GM18502 (cell line): ENCODE results near the gene VTI1B.
A peak's percentile ranks its signal among the peaks of the same experiment; 100 is the strongest.

Experiments
- ATAC-seq: cut with Tn5 transposase; IDR thresholded peaks from one replicate; pipeline ENCODE4 v1.9.1; 2021; ENCODE audit warnings: mild to moderate bottlenecking; ENCODE audit not compliant: unreplicated experiment, poor library complexity

The VTI1B gene

DNA sequence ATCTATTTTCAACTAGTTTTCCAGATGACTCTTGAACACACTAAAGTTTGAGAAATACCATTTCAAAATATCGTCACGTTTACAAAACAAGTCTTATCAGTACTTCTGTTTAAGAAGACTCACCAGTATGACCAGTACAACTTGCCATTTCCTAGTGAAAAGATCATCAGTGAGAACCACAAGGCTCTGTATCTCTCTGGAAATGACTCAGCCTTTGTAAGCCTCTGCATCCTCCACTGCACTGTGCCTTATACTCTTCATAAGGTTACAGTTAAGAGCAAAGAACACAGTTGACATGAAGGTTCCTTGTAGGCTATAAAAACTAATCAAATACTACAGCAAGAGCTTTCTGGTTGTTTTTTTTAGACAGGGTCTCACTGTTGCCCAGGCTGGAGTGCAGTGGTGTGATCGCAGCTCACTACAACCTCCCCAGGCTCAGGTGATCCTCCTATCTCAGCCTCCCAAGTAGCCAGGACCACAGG lies 5.7 kb upstream of the VTI1B start:
- ATAC-seq, result peak; percentile 99

DNA sequence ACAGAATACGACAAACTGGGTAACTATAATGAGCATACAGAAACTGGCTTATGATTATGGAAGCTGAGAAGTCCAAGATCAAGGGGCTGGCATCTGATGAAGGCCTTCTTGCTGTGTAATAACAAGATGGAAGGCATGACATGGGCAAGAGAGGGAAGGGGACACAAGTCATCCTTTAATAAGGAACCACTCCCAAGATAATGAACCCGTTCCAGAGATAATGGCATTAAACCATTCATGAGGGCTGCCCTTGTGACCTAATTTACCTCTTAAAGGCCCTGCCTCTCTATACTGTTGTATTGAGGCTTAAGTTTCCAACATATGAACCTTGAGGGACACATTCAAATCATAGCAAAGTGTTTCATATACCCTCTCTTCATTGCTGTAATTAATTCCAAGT lies 4.6 kb upstream of the VTI1B start:
- no peak for ATAC-seq

DNA sequence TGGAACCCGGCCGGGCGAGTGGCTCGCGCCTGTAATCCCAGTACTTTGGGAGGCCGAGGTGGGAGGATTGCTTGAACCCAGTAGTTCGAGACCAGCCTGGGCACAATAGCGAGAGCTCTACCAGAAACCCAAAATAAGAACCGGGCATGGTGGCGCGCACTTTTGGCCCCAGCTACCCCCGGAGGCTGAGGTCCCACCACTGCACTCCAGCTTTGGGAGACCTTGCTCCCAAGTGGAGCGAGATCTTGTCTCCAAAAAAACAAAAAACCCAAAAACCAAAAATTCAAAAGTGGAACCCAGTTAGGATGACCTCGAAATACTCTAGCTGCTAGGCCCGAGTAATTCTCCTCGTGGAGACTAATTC lies 769 bp upstream of the VTI1B start:
- ATAC-seq, result no peak

DNA sequence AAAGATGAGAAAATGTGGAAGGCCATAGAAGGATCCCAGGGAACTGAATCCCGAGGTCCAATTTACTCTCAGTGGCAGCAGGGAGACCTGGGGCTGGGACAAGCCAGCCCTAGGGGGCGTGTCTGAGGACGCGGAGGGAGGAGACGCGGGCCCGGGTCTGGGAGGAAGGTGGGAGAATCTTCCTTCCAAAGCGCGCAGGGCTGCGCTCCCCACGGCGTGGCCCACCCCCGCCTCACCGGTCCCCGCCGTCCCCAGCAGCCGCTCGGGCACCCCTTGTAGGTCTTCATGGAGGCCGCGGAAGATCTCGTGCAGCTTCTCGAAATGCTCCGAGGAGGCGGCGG lies 323 bp downstream of the VTI1B start:
- ATAC-seq, result peak; percentile 55

DNA sequence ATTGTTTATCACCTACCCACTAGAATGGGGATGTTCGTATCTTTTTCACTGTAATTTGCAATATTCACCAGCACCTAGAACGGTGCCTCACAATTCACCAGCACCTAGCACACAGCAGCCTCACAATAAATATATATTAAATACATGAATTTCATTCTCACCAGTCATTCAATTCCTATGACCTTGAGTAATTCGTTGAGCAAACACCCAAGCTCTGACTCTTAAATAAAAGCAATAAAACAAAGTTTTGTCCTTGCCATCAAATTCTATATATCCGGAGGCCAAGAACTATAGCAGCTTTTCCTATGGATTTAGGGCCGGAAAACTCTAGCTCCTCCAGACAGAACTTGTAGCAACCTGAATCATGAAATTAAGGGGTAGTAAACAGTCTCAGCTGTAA lies 981 bp downstream of the VTI1B start:
- no peak for ATAC-seq

DNA sequence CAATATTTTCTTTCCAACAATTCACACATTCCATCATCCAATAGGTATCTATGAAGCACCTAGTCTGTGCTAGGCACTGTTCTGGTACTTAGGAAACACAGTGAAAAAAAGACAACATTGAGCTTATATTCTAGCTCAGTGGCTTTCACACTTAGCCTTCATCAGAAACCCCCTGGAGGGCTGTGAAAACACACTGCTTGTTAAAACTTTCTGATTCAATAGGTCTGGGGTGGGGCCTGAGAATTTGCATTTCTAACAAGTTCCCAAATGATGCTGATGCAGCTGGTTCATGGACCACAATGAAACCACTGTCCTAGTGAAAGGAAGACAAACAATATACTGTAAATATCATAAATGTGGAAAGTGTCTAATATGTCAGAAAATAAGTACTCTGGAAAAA lies 5.9 kb downstream of the VTI1B start:
- ATAC-seq, result no peak

DNA sequence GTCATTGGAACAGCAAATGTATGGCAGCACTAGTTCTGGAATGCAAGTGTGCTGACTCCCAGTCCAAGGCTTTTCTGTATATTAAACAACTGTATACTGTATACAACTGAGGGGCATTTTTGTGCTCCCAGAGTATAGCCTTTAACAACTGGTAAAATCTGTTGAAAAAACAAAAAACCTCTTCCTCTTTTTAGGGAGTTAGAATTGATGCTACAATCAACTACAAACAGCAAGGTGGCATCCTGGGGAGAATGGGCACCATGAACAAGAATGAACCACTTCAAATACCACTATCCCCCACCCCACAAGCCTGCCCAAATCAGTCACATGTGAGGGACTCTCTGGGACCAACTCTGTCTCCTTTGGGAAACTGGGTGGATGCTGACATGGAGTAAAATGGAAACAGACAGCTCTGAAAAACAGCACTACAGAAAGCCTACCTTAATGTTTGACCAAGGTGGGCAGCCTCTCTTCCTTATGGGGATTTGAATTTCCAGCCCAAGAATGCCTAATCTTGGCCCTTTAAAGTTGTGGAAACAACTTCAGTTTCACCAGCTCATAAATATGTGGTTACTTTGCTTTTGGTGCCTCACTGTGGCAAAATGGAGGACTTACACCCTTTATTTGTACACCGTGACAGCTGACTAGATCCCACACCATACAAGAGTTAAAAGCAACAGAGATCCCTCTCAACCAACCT lies 7.5 kb downstream of the VTI1B start:
- peak; percentile 70 for ATAC-seq

DNA sequence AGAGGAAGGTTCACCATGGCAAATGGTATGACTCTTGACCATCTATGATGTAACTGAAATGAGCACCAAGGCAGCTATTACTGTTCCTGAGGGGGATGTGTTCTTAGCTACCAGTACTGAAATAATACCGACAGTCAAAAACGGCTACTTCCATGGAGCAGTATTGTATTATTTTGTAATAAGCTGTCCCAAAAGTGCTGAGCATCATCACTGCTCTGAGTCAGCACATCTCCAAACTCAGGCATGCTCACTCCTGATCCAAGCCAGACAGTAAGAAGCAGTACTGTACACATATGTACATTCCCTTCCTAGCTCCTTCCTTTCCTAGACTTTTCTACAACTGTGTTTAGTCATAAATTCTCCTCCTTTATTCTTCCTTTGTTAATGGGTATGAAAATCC lies 8.6 kb downstream of the VTI1B start:
- no peak for ATAC-seq

DNA sequence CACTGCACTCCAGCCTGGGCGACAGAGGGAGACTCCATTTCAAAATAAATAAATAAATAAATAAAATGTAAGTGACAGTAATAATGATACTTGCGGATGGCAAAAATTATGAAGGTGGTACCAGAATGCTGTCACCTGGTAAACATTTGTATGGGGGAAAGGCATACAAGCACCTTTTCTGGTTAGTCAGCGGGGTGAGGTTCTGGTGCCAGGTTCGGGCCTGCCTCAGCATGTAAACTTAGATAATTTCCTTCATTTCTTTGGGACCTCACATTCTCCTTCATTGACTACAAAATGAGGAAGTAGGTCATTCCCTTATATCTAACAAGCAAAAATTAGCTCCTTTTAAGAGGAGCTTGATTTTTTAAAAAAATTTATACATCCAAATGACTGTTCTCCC lies 10.8 kb downstream of the VTI1B start:
- ATAC-seq, result no peak

DNA sequence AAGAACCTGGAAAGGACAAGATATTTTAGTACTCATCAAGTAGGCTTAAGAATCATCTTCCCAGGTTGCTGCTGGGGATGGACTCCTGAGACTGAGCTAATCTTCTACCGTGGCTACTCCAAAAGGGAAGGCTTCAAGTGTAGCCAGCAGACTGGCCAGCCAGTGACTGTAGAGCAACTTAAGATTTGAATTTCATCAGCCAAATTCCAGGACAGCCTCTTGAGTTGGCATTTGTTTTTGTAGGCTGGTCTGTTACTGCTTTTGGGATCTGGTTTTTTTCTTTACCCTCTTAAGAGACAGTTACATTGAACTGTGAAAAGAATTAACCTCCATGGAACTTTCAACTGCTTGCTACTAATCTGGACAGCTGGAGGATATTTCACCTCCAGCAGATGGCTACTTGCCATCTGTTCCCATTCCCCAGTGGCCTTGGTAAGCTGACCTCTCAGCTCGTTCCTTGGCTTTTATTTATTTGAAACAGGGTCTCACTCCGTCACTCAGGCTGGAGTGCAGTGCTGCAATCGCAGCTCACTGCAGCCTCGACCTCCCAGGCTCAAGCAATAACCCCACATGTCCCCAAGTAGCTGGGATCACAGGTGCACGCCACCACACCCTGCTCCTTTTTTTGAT lies 20.7 kb downstream of the VTI1B start:
- ATAC-seq, result no peak

DNA sequence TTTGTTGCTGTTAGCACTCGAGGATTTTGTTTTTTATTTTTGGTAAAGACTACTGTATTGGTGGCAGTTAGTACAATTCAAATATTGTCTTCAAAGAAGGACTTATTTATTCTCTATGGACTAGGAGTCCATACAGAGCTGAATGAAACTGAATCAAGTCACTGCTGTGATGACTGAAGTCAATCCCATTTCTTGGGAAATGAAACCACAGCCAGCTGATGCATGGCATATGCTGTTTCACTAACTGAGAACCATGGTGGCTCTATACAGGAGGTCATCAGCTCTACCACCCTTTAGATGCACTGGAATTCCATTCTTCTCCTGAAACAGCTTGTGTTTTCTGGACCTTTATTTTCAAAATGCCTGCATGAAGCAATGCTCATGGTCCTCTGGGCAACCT lies 22.2 kb downstream of the VTI1B start:
- ATAC-seq, result no peak

DNA sequence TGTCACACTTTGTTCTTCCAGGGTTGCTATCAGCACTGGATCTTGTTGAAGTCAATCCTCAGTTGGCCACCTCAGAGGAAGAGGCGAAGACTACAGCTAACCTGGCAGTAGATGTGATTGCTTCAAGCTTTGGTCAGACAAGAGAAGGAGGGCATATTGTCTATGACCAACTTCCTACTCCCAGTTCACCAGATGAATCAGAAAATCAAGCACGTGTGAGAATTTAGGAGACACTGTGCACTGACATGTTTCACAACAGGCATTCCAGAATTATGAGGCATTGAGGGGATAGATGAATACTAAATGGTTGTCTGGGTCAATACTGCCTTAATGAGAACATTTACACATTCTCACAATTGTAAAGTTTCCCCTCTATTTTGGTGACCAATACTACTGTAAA lies 23.7 kb downstream of the VTI1B start:
- no peak for ATAC-seq

DNA sequence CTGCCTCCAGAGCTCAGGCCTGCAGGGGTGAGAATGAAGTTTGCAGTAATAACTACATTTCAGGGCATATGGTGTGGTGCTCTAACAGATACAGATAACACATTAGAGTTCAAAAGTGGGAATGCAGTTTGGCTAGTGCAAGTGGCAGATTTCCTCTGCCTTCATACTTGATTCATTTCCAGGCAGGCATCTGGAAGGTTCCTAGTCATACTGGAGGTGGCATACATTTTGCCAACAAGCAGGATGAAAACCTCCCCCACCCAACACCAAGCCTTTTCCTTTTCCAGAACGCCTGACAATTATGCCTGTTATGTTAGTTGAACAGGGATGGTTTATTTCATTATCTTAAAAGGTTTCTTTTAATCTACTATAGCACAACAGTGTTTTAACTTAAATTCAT lies 24.3 kb downstream of the VTI1B start:
- ATAC-seq, result no peak

DNA sequence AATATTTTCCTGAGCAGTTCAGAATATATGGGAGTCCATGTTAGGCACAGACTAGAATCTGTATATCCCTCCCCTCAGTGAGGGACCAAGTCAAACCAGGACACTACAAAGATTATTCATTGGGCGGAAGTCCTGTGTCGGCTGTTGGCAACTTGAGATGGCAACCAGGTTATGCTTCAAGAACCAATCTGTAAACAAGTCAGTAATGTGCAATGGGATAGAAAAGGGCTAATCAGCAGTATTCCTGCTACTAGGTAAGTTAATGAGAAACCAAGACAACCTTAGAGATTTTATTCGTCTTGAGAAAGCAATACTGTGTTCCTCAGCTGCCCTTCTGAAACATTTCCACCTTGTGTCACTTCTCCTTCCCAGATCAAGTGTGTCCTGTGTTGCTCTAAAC lies 28.3 kb downstream of the VTI1B start:
- ATAC-seq, result no peak

DNA sequence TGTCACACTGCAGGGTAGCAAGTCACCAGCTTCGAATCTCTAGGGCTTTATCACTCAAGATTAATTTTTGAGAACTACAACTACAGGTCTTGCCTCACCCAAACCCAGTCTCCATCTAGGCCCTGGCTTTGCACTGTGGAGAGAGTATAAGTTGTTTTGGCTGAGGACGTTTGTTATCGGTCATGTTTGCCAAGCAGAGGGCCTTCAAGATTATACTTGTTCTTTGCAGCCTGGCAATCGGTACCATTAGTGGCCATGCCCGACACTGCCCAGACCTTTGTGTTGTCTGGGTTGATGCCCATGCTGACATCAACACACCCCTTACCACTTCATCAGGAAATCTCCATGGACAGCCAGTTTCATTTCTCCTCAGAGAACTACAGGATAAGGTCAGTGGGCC lies 29.0 kb downstream of the VTI1B start:
- no peak for ATAC-seq

DNA sequence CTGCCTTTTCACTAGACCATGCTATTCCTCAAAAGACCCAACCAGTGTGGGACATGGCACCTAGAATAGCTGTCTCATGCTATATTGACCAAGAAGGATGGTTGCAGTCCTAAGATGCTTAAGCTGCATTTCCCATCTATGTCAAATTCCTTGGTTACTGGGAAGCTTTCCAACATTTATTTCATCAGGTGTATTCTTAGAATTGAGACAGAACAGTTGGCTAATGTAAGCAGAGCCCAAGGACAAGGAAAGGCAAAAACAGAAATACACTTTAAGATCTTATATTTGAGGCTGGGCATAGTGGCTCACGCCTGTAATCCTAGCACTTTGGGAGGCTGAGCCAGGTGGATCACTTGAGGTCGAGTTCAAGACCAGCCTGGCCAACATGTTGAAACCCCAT lies 30.0 kb downstream of the VTI1B start:
- ATAC-seq, result no peak

DNA sequence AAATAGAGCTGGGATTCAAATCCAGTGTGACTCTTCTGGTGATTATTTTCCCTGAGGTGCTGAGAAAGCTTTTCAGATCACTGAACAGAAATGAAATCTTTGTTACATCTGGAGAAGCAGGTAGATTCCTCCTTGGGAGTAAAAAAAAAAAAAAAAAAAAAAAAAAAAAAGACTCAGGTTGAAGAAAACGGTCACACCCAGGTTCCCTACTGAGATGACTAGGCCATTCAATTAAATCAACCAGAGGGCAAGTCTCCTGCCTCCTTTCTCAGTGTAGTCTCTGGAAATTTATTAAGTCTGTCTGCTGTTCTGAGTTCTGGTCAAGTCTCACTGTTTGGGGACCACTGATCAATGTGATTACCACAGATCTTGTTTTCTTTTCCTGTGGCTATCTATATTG lies 30.7 kb downstream of the VTI1B start:
- ATAC-seq, result no peak

DNA sequence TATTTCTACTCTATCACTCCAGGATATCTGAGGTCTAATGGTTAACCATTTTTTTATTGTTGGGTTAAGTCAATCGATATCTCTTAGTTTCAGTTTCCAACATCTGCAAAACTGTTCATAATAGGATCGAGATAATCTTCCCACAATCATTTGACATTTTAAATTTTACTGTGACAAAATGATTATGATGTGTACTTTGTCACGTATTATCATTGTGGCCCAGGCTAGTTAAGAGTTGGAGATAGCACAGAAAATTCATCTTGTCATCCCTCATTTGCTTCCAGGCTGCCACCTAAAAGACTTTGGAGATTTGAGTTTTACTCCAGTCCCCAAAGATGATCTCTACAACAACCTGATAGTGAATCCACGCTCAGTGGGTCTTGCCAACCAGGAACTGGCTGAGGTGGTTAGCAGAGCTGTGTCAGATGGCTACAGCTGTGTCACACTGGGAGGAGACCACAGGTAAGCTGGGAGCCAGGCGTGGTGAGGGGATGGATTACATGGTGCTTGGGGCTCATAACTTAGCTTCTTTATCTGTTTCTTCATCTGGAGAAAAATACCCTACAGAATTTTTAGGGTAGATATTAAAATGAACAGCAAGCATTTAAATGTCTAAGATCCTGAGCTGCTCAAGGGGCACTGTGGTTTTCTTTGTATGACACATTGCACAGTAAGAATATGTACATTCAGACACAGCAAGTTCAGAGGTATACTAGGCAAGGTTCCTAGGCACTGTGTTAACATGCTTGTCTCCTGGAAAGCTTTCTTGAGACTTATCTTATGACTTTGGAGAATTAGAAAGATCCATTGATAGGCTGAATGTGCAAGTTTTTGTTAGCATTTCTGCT lies 32.3 kb downstream of the VTI1B start:
- ATAC-seq, result no peak

DNA sequence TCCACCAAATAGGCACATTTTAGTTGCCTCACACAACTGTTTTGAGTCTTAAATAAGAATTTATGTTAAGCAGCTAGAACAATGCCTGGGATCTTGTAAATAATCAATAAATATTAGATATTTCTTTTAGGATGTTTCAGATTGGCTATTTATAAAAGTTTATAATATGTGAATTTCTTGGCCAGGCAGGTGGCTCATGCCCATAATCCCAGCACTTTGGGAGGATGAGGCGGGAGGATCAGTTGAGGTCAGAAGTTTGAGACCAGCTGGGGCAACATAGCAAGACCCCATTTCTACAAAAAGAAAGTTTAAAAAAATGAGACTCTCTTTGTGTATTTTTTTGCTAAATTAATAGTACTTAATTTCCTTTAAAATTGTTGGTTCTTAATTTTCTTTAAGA lies 33.0 kb downstream of the VTI1B start:
- ATAC-seq, result no peak

DNA sequence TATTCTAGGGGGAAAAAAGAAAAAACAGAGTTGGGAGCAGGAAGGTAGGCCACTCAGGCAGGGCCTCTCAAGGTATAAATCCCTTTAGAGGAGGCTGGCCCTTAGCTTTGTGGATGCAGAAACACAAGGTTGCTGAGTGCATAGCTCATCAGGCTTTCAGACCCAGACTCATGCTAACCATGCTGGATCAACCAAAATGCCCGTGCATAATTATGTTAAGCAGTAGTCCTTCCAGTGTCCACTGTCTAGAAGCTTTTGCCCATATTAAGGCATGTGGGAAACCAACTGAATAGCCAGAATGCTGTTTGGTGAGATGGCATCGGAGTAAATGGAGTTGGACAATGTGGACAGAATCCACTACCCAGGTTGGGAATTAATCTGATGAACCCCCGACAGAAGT lies 35.8 kb downstream of the VTI1B start:
- ATAC-seq, result no peak

DNA sequence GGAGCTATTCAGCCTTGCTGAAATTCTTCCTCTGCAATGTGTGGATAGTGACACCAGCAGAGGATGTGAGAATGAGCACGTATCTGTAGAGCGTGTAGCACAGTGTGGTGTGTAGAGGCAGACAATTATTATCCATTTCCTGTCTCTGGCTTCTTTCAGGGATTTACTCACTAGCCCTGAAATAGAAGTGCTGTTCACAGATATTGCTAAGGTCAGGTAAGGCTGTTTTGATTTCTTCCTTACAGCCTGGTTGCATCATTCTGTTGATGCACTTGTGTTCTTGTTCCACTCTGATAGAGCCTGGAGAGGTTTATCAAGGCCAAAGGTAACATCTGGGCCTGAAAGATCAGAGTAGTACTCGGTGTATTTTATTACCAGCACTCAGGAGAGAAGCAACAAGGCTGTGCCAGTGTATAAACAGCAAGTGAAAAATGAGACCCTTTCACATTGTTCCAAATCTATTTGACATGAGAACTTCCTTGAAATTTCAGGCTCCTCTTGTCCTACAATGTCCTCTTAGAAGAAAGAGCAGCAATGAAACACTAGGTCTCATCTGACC lies 38.0 kb downstream of the VTI1B start:
- ATAC-seq, result no peak
